ENCODE data around the gene PLS3. TPM values are rescaled to one million over a fixed set of nuclear protein-coding genes. Genes with fewer than 3 reads are reported as not detected.

PLS3 gene
- total RNA-seq, 1 donor = 358 TPM

GRCh38 chrX:115595049-115595448 is 34.1 kb downstream of the PLS3 start:
- no peak for TF ChIP-seq CTCF (IDR thresholded peaks at IDR 0.05; ENCODE audit: extremely low read depth, low read depth, low read length)
- Histone ChIP-seq H2AFZ (ENCODE audit: low read length) (no peak overlapping the region), H3K9me3 (ENCODE audit: low read depth, low read length) (no peaks in the 10 kb centered on the region), H3K4me2 (ENCODE audit: insufficient read depth, low read length) (peak overlapping the region; percentile 65), H3K79me2 (ENCODE audit: insufficient read depth, low read length) (peaks cover 83% of the 10 kb centered on the region), H3K4me3 (ENCODE audit: insufficient read depth, low read length) (peak overlapping the region; percentile 60), H3K27ac (ENCODE audit: low read depth, low read length) (peak overlapping the region; percentile 58), H3K36me3 (ENCODE audit: insufficient read depth, low read length) (peaks cover 6% of the 10 kb centered on the region), H4K20me1 (ENCODE audit: insufficient read depth, low read length) (peaks cover under 1% of the 10 kb centered on the region), H3K27me3 (ENCODE audit: insufficient read depth, low read length) (peaks cover 16% of the 10 kb centered on the region), H3K4me1 (ENCODE audit: insufficient read depth, low read length) (peaks cover 27% of the 10 kb centered on the region)
- no peak for DNase-seq (ENCODE audit: insufficient read length, low spot score, missing footprints)

GRCh38 chrX:115598556-115598955 is 37.6 kb downstream of the PLS3 start:
- Histone ChIP-seq H4K20me1 (ENCODE audit: insufficient read depth, low read length) (peaks cover 9% of the 10 kb centered on the region), H3K79me2 (ENCODE audit: insufficient read depth, low read length) (peaks cover 87% of the 10 kb centered on the region), H3K4me2 (ENCODE audit: insufficient read depth, low read length) (no peak overlapping the region), H3K27me3 (ENCODE audit: insufficient read depth, low read length) (peaks cover 5% of the 10 kb centered on the region), H2AFZ (ENCODE audit: low read length) (no peak overlapping the region), H3K27ac (ENCODE audit: low read depth, low read length) (peak overlapping the region; percentile 14), H3K4me1 (ENCODE audit: insufficient read depth, low read length) (peaks cover 15% of the 10 kb centered on the region), H3K4me3 (ENCODE audit: insufficient read depth, low read length) (no peak overlapping the region), H3K9me3 (ENCODE audit: low read depth, low read length) (no peaks in the 10 kb centered on the region), H3K36me3 (ENCODE audit: insufficient read depth, low read length) (peaks cover 6% of the 10 kb centered on the region)
- DNase-seq (ENCODE audit: insufficient read length, low spot score, missing footprints) = no peak
- TF ChIP-seq CTCF (IDR thresholded peaks at IDR 0.05; ENCODE audit: extremely low read depth, low read depth, low read length) = no peak

GRCh38 chrX:115602308-115602707 is 41.3 kb downstream of the PLS3 start:
- Histone ChIP-seq H3K79me2 (ENCODE audit: insufficient read depth, low read length) (peaks cover 82% of the 10 kb centered on the region), H3K27ac (ENCODE audit: low read depth, low read length) (peak overlapping the region; percentile 55), H3K27me3 (ENCODE audit: insufficient read depth, low read length) (peaks cover 3% of the 10 kb centered on the region), H3K4me1 (ENCODE audit: insufficient read depth, low read length) (peaks cover 9% of the 10 kb centered on the region), H2AFZ (ENCODE audit: low read length) (no peak overlapping the region), H3K4me3 (ENCODE audit: insufficient read depth, low read length) (no peak overlapping the region), H3K9me3 (ENCODE audit: low read depth, low read length) (no peaks in the 10 kb centered on the region), H3K4me2 (ENCODE audit: insufficient read depth, low read length) (no peak overlapping the region), H4K20me1 (ENCODE audit: insufficient read depth, low read length) (peaks cover 9% of the 10 kb centered on the region), H3K36me3 (ENCODE audit: insufficient read depth, low read length) (no peaks in the 10 kb centered on the region)
- TF ChIP-seq CTCF (IDR thresholded peaks at IDR 0.05; ENCODE audit: extremely low read depth, low read depth, low read length) = no peak
- no peak for DNase-seq (ENCODE audit: insufficient read length, low spot score, missing footprints)

GRCh38 chrX:115602729-115603389 is 41.9 kb downstream of the PLS3 start:
- Histone ChIP-seq H3K27ac (ENCODE audit: low read depth, low read length) (peak overlapping the region; percentile 55), H2AFZ (ENCODE audit: low read length) (no peak overlapping the region), H4K20me1 (ENCODE audit: insufficient read depth, low read length) (peaks cover 9% of the 10 kb centered on the region), H3K4me1 (ENCODE audit: insufficient read depth, low read length) (peaks cover 9% of the 10 kb centered on the region), H3K4me3 (ENCODE audit: insufficient read depth, low read length) (no peak overlapping the region), H3K27me3 (ENCODE audit: insufficient read depth, low read length) (peaks cover 7% of the 10 kb centered on the region), H3K9me3 (ENCODE audit: low read depth, low read length) (no peaks in the 10 kb centered on the region), H3K4me2 (ENCODE audit: insufficient read depth, low read length) (no peak overlapping the region), H3K36me3 (ENCODE audit: insufficient read depth, low read length) (peaks cover under 1% of the 10 kb centered on the region), H3K79me2 (ENCODE audit: insufficient read depth, low read length) (peaks cover 82% of the 10 kb centered on the region)
- TF ChIP-seq CTCF (IDR thresholded peaks at IDR 0.05; ENCODE audit: extremely low read depth, low read depth, low read length) = no peak
- DNase-seq (ENCODE audit: insufficient read length, low spot score, missing footprints) = no peak

Measured in osteoblast (primary cell).